ENCODE measurements around the gene TCTN1.

TCTN1 gene

GRCh38 chr12:110676171-110676570 lies 62.2 kb downstream of the TCTN1 start:
- Histone ChIP-seq H3K9me2 (ENCODE audit: low read depth, low read length) (no peaks in the 10 kb centered on the region), H3K79me2 (ENCODE audit: insufficient read depth, low read length) (no peaks in the 10 kb centered on the region), H3K36me3 (ENCODE audit: insufficient read depth, low read length) (peaks cover 18% of the 10 kb centered on the region; the same call in 1 of the 2 replicates), H3K27me3 (ENCODE audit: insufficient read depth, low read length) (no peaks in the 10 kb centered on the region), H4K20me1 (ENCODE audit: insufficient read depth, low read length) (no peaks in the 10 kb centered on the region), H3F3A (ENCODE audit: insufficient read depth, low read length) (no peaks in the 10 kb centered on the region; the same call in 1 of the 2 replicates), H3K4me2 (ENCODE audit: low read length) (no peak overlapping the region), H3K27ac (ENCODE audit: low read depth, low read length, poor library complexity, severe bottlenecking) (peak overlapping the region; percentile 93), H2AFZ (ENCODE audit: low read length) (no peak overlapping the region), H3K4me1 (ENCODE audit: insufficient read depth, low read length, severe bottlenecking) (peaks cover 71% of the 10 kb centered on the region), H3K9me3 (ENCODE audit: low read length) (no peaks in the 10 kb centered on the region), H3K9ac (ENCODE audit: low read length) (no peak overlapping the region), H3K4me3 (ENCODE audit: low read depth, low read length, poor library complexity, severe bottlenecking) (no peak overlapping the region)
- TF ChIP-seq EZH2 (IDR thresholded peaks at IDR 0.05; ENCODE audit: borderline replicate concordance, low read length): no peak

GRCh38 chr12:110677206-110677911 lies 63.4 kb downstream of the TCTN1 start:
- Histone ChIP-seq H3K4me1 (ENCODE audit: insufficient read depth, low read length, severe bottlenecking) (peaks cover 64% of the 10 kb centered on the region), H3K36me3 (ENCODE audit: insufficient read depth, low read length) (peaks cover 14% of the 10 kb centered on the region; the same call in 1 of the 2 replicates), H3F3A (ENCODE audit: insufficient read depth, low read length) (no peaks in the 10 kb centered on the region; the same call in 1 of the 2 replicates), H3K27ac (ENCODE audit: low read depth, low read length, poor library complexity, severe bottlenecking) (peak overlapping the region; percentile 93), H3K9me2 (ENCODE audit: low read depth, low read length) (no peaks in the 10 kb centered on the region), H3K9ac (ENCODE audit: low read length) (peak overlapping the region; percentile 42), H3K4me3 (ENCODE audit: low read depth, low read length, poor library complexity, severe bottlenecking) (peak overlapping the region; percentile 10), H3K9me3 (ENCODE audit: low read length) (no peaks in the 10 kb centered on the region), H3K27me3 (ENCODE audit: insufficient read depth, low read length) (no peaks in the 10 kb centered on the region), H4K20me1 (ENCODE audit: insufficient read depth, low read length) (no peaks in the 10 kb centered on the region), H2AFZ (ENCODE audit: low read length) (no peak overlapping the region), H3K4me2 (ENCODE audit: low read length) (peak overlapping the region; percentile 46), H3K79me2 (ENCODE audit: insufficient read depth, low read length) (no peaks in the 10 kb centered on the region)
- TF ChIP-seq CTCF (IDR thresholded peaks at IDR 0.05; ENCODE audit: low read length) (no peak), EZH2 (IDR thresholded peaks at IDR 0.05; ENCODE audit: borderline replicate concordance, low read length) (no peak)

GRCh38 chr12:110677982-110678381 lies 64.1 kb downstream of the TCTN1 start:
- H3F3A ChIP-seq (ENCODE audit: insufficient read depth, low read length): no peaks in the 10 kb centered on the region; the same call in 1 of the 2 replicates
- TF ChIP-seq EZH2 (IDR thresholded peaks at IDR 0.05; ENCODE audit: borderline replicate concordance, low read length) (no peak), CTCF (IDR thresholded peaks at IDR 0.05; ENCODE audit: low read length) (no peak)
- no peak overlapping the region for H2AFZ ChIP-seq (ENCODE audit: low read length)
- no peaks in the 10 kb centered on the region for H4K20me1 ChIP-seq (ENCODE audit: insufficient read depth, low read length)
- H3K36me3 ChIP-seq (ENCODE audit: insufficient read depth, low read length): peaks cover 19% of the 10 kb centered on the region; the same call in 1 of the 2 replicates
- H3K4me1 ChIP-seq (ENCODE audit: insufficient read depth, low read length, severe bottlenecking): peaks cover 59% of the 10 kb centered on the region
- no peaks in the 10 kb centered on the region for H3K9me3 ChIP-seq (ENCODE audit: low read length)
- peak overlapping the region; percentile 10 for H3K4me3 ChIP-seq (ENCODE audit: low read depth, low read length, poor library complexity, severe bottlenecking)
- peak overlapping the region; percentile 42 for H3K9ac ChIP-seq (ENCODE audit: low read length)
- peak overlapping the region; percentile 93 for H3K27ac ChIP-seq (ENCODE audit: low read depth, low read length, poor library complexity, severe bottlenecking)
- H3K4me2 ChIP-seq (ENCODE audit: low read length): peak overlapping the region; percentile 46
- H3K9me2 ChIP-seq (ENCODE audit: low read depth, low read length): no peaks in the 10 kb centered on the region
- no peaks in the 10 kb centered on the region for H3K79me2 ChIP-seq (ENCODE audit: insufficient read depth, low read length)
- no peaks in the 10 kb centered on the region for H3K27me3 ChIP-seq (ENCODE audit: insufficient read depth, low read length)
